ENCODE data around the gene IGFBP4. TPM values are rescaled to one million over a fixed set of nuclear protein-coding genes. Genes with fewer than 3 reads are reported as not detected.
A peak's percentile ranks its signal among the peaks of the same experiment; 100 is the strongest.

Gene IGFBP4
- polyA plus RNA-seq, 1 of the 3 experiments (the other 2 are of a cell fraction), result 128 TPM

GRCh38 chr17:40463122-40463550 lies 19.9 kb downstream of the IGFBP4 start:
- Histone ChIP-seq H3K4me1 (ENCODE audit: control insufficient read depth in 1 of 2, insufficient read depth in 2 of 2, low read depth in 1 of 2, low read length in 1 of 2) (peaks cover 25 to 53% of the 10 kb centered on the region in 2 experiments), H3K9me2 (no peaks in the 10 kb centered on the region), H3K9me3 (no peaks in the 10 kb centered on the region), H3K4me3 (ENCODE audit: low read depth in 2 of 2, low read length in 1 of 2) (no peak overlapping the region), H3K27me3 (ENCODE audit: insufficient read depth) (no peaks in the 10 kb centered on the region), H2AFZ (ENCODE audit: low read depth) (no peak overlapping the region), H3K27ac (ENCODE audit: low read depth in 2 of 2, low read length in 1 of 2) (peak overlapping the region in 1 of 2 experiments; percentile 92; a peak in 1 of 4 replicates), H3K36me3 (replicated peaks in 1 of 2; ENCODE audit: control insufficient read depth in 1 of 2, insufficient read depth in 2 of 2, low read length in 1 of 2) (no peaks in the 10 kb centered on the region), H3K9ac (no peak overlapping the region), H3F3A (replicated peaks; ENCODE audit: insufficient read depth) (peaks cover 4% of the 10 kb centered on the region), H3K4me2 (no peak overlapping the region), H3K79me2 (ENCODE audit: insufficient read depth) (no peaks in the 10 kb centered on the region), H4K20me1 (ENCODE audit: insufficient read depth) (no peaks in the 10 kb centered on the region)
- no peak for DNase-seq
- TF ChIP-seq RFX5 (IDR thresholded peaks at IDR 0.05; ENCODE audit: low read length) (no peak), SIN3A (IDR thresholded peaks at IDR 0.05; ENCODE audit: borderline replicate concordance, low read depth, low read length) (no peak), RAD21 (IDR thresholded peaks at IDR 0.05; ENCODE audit: low read length) (no peak), MXI1 (IDR thresholded peaks at IDR 0.05; ENCODE audit: low read depth, low read length) (no peak), RCOR1 (IDR thresholded peaks at IDR 0.05; ENCODE audit: low read length) (no peak), RXRA (IDR thresholded peaks at IDR 0.05; ENCODE audit: borderline replicate concordance, low read depth) (no peak), ELF1 (IDR thresholded peaks at IDR 0.05) (no peak), TEAD4 (IDR thresholded peaks at IDR 0.05; ENCODE audit: borderline replicate concordance, insufficient read depth) (no peak), CTCF (IDR thresholded peaks at IDR 0.05) (no peak), USF1 (IDR thresholded peaks at IDR 0.05; ENCODE audit: borderline replicate concordance, low read depth) (no peak), USF2 (IDR thresholded peaks at IDR 0.05; ENCODE audit: borderline replicate concordance, low read depth, low read length) (no peak), ZBTB33 (IDR thresholded peaks at IDR 0.05; ENCODE audit: borderline replicate concordance, low read depth) (no peak), YY1 (IDR thresholded peaks at IDR 0.05; ENCODE audit: low read depth) (no peak), MAX (IDR thresholded peaks at IDR 0.05; ENCODE audit: low read depth) (no peak)
- WGBS (ENCODE audit: low lambda C conversion rate), result 81% methylated on average over 11 of the region's 11 CpGs
- POLR2A ChIA-PET, result interaction anchor here (1.6 kb wide), 1 partner anchor 76 kb away, joined by 4 read pairs; no protein-coding TSS in a partner anchor
- CTCF ChIA-PET, result interaction anchor here (0.9 to 16.9 kb wide), 8 partner anchors 7 to 108 kb away, joined by 3 to 265 read pairs (median 8); partner anchors contain the start of gene IGFBP4
